ENCODE data around the gene GSE1. TPM values are rescaled to one million over a fixed set of nuclear protein-coding genes. Genes with fewer than 3 reads are reported as not detected.

GSE1 gene
- total RNA-seq, 1 experiment from 2014 or later, result 11.3 TPM

GRCh38 chr16:85656351-85657266, 43.5 kb downstream of the GSE1 start:
- DNase-seq (ENCODE audit: extremely low read depth, low read depth), result no peak

DNA sequence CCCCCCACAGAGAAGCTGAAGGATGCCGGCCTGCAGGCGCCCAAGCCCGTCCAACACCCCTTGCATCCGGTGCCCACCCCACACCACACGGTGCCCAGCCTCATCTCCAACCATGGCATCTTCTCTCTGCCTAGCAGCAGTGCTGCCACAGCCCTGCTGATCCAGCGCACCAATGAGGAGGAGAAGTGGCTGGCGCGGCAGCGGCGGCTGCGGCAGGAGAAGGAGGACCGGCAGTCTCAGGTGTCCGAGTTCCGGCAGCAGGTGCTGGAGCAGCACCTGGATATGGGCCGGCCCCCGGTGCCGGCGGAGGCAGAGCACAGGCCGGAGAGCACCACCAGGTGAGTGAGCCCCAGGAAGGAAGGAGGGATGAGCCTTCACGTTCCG, 44.1 kb downstream of the GSE1 start:
- no peak for DNase-seq (ENCODE audit: extremely low read depth, low read depth)

DNA sequence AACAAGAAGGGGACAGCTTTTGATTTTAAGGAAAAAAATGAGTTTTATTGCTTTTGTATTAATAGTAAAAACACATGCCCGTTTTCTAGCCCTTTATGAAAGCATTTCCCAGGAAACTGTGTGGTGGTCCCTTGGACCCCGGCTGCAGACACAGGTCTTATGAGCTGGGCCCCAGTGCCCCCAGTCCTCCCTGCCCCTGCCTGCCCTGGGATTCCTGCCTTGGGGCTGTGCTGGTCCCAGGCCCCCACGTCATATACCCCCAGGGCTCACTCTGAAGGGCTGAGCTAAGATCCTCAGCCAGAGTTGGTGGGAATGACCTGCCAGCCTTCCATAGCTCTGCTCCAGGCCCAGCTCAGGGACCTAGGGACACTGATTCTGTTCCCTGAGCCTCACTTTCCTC, 44.9 kb downstream of the GSE1 start:
- DNase-seq (ENCODE audit: extremely low read depth, low read depth), result no peak

- no peak for DNase-seq (ENCODE audit: extremely low read depth, low read depth)
Observed at GRCh38 chr16:85658504-85659326, 45.6 kb downstream of the GSE1 start.

DNA sequence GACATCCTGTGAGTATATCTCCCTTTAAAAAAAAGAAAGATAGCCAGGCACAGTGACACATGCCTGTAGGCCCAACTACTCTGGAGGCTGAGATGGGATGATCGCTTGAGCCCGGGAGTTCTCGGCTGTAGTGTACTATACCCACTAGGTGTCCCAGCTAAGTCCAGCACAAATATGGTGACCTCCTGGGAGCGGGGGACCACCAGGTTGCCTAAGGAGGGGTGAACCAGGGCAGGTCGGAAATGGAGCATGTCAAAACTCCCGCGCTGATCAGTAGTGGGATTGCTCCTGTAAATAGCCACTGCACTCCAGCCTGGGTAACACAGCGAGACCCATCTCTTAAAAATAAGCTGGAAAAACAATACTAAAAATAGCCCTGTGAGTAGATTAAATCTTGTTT, 46.2 kb downstream of the GSE1 start:
- DNase-seq (ENCODE audit: extremely low read depth, low read depth), result no peak

DNA sequence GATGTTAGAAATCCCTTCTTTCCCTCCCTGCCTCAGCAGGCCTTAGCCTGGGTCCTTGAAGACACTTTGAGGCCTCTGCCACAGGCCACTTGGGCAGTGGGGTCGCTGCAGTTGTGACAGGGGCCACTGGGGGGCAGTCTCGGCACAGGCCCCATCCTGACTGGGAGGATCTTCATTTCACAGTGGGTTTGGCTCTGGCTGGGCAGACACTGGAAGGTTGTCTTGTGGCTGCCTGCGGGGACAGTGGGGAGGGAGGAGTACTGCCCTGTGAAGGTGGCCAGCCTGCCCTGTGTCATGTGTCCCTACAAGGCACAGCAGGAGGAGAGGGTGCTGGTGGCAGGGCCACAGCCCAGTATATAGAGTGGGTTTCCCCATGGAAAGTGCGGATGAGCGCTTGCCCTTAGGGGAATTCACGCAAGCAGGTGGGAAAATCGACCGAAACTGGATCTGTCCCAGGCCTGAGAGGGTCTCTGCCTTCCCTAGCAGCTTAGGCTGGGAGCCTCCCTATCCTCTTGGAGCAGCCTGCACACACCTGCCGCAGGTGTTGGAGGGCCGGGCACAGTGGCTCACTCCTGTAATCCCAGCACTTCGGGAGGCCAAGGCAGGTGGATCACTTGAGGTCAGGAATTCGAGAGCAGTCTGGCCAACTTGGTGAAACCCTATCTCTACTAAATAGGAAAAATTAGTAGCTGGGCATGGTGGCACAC, 46.8 kb downstream of the GSE1 start:
- peak; percentile 20 for DNase-seq (ENCODE audit: extremely low read depth, low read depth)

DNA sequence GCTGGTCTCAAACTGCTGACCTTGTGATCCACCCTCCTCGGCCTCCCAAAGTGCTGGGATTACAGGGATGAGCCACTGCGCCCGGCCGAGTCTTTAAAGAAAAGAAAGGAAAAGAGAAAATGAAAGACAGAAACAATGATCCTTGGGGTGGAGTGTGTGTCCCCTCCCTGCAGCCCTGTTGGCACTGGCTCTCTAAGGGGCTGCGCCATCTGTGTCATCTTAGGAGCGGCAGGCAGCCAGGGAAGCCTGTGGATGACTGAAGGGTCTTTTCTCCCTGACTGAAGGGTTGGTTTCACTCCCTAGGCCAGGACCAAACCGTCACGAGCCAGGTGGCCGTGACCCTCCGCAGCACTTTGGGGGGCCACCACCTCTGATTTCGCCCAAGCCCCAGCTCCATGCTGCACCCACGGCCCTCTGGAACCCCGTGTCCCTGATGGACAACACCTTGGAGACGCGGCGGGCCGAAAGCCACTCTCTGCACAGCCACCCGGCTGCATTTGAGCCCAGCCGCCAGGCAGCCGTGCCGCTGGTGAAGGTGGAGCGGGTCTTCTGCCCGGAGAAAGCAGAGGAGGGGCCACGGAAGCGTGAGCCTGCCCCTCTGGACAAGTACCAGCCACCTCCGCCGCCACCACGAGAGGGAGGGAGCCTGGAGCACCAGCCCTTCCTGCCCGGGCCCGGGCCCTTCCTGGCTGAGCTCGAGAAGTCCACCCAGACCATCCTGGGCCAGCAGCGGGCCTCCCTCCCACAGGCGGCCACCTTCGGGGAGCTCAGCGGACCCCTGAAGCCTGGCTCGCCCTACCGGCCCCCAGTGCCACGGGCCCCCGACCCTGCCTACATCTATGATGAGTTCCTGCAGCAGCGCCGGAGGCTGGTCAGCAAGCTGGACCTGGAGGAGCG, 48.0 kb downstream of the GSE1 start:
- DNase-seq (ENCODE audit: extremely low read depth, low read depth), result no peak

DNA sequence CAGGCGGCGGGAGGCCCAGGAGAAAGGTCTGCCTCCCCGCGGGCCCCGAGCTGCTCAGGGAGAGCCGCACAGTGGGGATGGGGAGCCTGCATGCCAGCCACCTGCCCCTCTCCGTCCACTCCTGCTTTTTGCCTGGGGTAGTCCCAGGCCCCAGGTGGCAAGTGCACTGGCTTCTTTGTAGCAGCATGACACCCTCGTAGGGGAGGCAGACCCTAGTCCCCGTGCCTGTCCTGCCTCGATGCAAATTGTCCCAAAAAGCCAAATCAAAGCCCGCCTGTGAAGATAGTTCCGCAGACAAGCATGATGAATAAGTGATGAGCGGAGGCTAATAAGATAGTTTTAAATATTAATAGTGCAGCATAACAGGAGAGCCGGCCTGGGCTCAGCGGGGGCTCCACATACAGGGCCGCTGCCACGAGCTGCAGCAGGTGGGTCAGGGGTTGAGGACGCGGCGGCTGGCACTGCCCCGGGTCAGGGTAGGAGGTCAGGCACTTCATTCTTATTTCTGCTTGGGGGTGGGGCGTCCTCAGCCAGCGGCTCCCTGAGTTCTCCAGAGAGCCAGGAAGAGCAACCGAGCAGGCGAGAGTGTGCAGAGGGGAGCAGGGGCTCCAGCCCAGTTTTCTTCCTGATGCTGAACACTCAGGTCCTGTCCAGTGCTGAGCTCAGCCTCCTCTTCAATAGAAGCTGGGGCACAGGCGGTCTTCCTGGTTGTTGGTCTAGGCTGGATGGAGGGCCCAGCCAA, 48.8 kb downstream of the GSE1 start:
- no peak for DNase-seq (ENCODE audit: extremely low read depth, low read depth)

GRCh38 chr16:85662482-85662812, 49.3 kb downstream of the GSE1 start:
- no peak for DNase-seq (ENCODE audit: extremely low read depth, low read depth)

DNA sequence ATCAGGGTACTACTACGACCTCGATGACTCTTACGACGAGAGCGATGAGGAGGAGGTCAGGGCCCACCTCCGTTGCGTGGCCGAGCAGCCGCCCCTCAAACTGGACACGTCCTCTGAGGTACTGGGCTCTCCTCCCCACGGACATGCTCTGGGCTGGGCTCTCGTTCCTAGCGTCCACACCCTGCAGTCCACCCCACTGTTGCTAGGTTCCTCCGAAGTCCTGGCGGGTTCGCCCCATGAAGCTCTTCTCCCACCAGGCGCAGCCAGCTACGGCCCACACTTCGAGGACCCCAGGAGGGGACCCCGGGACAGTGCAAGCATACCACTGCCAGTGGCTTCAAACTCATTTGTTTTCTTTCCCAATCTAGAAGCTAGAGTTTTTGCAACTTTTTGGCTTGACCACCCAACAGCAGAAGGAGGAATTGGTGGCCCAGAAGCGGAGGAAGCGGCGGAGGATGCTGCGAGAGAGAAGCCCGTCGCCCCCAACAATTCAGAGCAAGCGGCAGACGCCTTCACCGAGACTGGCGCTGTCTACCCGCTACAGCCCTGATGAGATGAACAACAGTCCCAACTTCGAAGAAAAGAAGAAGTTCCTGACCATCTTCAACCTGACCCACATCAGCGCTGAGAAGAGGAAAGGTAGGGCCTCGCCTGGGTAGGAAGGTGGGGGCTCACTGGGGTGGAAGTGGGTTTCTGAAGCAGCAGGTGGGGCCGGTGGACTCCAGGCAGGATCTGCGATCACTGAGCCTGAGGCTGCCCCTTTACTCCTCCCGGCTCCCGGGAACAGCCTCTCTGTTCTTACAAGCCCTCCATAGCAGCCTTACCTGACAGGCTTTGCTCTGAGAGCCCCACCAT, 50.1 kb downstream of the GSE1 start:
- DNase-seq (ENCODE audit: extremely low read depth, low read depth), result no peak

DNA sequence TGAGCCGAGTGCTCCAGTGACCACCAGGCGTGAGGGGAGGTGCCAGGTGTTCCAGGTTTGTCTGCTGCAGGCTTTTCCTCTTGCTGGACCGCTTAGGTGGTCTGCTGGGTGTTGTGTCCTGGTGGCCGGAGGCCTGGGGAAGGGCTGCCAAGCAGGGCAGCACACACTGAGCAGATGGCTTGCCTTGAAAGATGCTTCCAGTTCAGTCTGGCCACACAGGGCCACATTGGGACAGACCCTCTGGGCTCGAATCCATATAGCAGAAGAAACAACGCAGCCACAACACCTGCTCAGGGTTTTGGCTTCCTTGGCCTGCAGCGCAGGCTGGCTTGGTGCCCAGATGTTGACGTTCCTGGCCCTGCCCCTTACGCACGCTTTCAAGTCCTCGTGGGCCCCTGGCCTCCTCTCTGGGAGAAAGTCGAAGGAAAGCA, 50.8 kb downstream of the GSE1 start:
- DNase-seq (ENCODE audit: extremely low read depth, low read depth), result no peak

DNA sequence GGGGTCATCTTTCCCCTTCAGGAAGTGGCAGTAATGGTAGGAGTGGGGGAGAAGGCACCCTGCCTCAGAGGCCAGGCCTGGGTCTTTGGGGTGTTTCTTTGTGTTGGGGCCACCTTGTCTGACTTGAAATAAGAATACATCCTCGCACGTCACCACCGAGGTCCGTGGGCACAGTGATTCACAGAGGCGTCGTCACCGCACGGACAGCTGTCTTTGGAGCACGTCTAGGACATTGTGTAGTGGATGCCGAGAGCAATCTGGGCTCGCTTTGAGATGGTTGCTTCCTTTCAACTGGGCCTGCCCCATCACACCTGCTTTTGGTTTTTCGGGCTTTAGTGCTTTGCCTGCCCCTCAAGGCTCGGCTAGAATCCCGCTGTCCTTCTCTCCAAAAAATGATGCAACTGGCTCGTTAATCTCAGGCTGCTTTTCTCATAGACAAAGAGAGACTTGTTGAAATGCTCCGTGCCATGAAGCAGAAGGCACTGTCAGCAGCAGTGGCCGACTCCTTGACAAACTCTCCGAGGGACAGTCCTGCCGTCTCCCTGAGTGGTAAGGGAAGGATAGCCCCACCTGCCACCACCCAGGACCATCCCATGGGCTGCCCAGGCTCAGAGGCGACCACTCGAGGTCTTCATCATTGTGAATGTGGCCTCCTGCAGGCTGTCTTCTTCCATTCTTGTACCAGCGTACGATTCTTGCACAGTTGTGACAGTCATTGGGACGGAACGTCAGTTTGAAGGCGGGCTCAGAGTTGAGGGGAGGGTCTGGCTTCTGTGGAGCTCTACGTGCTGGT, 51.7 kb downstream of the GSE1 start:
- DNase-seq (ENCODE audit: extremely low read depth, low read depth), result no peak

- no peak for DNase-seq (ENCODE audit: extremely low read depth, low read depth)
Observed at GRCh38 chr16:85665373-85665740, 52.2 kb downstream of the GSE1 start.

- no peak for DNase-seq (ENCODE audit: extremely low read depth, low read depth)
Observed at GRCh38 chr16:85665929-85666328, 52.8 kb downstream of the GSE1 start.

DNA sequence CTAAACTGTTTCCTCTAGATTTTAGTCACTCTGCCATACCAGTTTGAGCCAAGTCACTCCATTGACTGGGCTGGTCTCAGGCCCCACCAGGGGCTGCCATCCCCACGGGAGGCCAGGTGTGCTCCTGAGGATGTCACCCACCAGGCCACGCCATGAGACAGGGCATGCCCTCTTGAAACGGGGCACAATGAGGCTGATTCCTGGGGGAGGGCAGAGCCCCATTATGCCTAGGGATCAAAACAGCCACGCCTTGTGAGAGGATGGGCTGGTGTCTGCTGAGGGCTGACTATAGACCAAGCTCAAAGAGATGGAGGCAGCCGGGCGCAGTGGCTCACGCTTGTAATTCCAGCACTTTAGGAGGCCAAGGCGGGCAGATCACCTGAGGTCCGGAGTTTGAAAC, 54.1 kb downstream of the GSE1 start:
- DNase-seq (ENCODE audit: extremely low read depth, low read depth), result no peak

DNA sequence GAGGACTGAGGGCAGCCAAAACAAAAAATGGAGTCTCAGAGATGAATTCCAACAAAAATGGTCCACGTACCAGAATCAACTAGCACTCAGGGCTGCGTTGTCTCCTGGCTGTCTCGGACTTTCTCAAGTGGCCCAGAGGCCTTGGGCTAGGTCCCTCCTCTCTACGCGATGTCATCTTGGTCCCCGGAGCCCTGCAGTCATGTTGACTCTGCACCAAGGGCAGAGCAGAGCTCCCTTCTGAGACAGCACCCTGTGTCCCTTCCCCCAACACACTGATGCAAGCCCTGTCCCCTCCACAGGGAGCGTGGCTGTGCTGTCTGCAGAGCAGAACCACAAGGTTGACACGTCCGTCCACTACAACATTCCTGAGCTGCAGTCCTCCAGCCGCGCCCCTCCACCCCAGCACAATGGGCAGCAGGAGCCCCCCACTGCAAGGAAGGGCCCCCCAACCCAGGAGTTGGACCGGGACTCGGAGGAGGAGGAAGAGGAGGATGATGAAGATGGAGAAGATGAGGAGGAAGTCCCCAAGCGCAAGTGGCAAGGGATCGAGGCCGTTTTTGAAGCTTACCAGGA, 54.8 kb downstream of the GSE1 start:
- no peak for DNase-seq (ENCODE audit: extremely low read depth, low read depth)

- DNase-seq (ENCODE audit: extremely low read depth, low read depth), result no peak
Observed at GRCh38 chr16:85668676-85669424, 55.7 kb downstream of the GSE1 start.

Measured in NCI-H460 (cell line).